GM23248 (cell line): ENCODE data around the gene IBTK. TPM values are rescaled to one million over a fixed set of nuclear protein-coding genes. Genes with fewer than 3 reads are reported as not detected.
"Not testable (repeated sequence)": the region's sequence is repeated elsewhere in the genome, so short reads cannot be mapped to it uniquely, and the experiment has no call there.

ENCODE experiments used
- DNase-seq: peaks from one replicate; pipeline ENCODE4 v3.0.0-alpha.2; 2015
- H2AFZ ChIP-seq: fragments of 200-600 bp; sonication (generic); 2 replicates; pipeline ENCODE4 v1.6.1; 2016; ENCODE audit warnings: antibody characterized with exemption
- H3F3A ChIP-seq: fragments of 200-600 bp; sonication (generic); 2 replicates; pipeline ENCODE4 v1.6.1; 2016; ENCODE audit warnings: mild to moderate bottlenecking, antibody characterized with exemption, mixed run types; ENCODE audit not compliant: insufficient read depth
- H3K27ac ChIP-seq: fragments of 200-600 bp; sonication (generic); 2 replicates; pipeline ENCODE4 v1.5.1; 2016; ENCODE audit warnings: mild to moderate bottlenecking
- H3K27me3 ChIP-seq: fragments of 200-600 bp; sonication (generic); replicated peaks from 2 replicates; pipeline ENCODE4 v1.6.1; 2016; ENCODE audit warnings: mild to moderate bottlenecking; ENCODE audit not compliant: insufficient read depth
- H3K36me3 ChIP-seq: fragments of 200-600 bp; sonication (generic); 2 replicates; pipeline ENCODE4 v1.6.1; 2016; ENCODE audit warnings: low read depth, mild to moderate bottlenecking
- H3K4me1 ChIP-seq: fragments of 200-600 bp; sonication (generic); 2 replicates; pipeline ENCODE4 v1.6.1; 2016; ENCODE audit warnings: mild to moderate bottlenecking; ENCODE audit not compliant: insufficient read depth
- H3K4me2 ChIP-seq: fragments of 200-600 bp; sonication (generic); one replicate; pipeline ENCODE4 v1.6.1; 2016; ENCODE audit warnings: mild to moderate bottlenecking; ENCODE audit not compliant: unreplicated experiment
- H3K4me3 ChIP-seq: fragments of 200-600 bp; sonication (generic); 2 replicates; pipeline ENCODE4 v1.5.1; 2016; ENCODE audit warnings: mild to moderate bottlenecking
- H3K79me2 ChIP-seq: fragments of 200-600 bp; sonication (generic); 2 replicates; pipeline ENCODE4 v1.6.1; 2016; ENCODE audit warnings: mild to moderate bottlenecking; ENCODE audit not compliant: insufficient read depth
- H3K9ac ChIP-seq: fragments of 200-600 bp; sonication (generic); 2 replicates; pipeline ENCODE4 v1.6.1; 2016; ENCODE audit warnings: mild to moderate bottlenecking
- H3K9me2 ChIP-seq: fragments of 200-600 bp; sonication (generic); 2 replicates; pipeline ENCODE4 v1.6.1; 2016; ENCODE audit warnings: mixed run types, mild to moderate bottlenecking, moderate library complexity; ENCODE audit not compliant: insufficient read depth
- H3K9me3 ChIP-seq: fragments of 200-600 bp; sonication (generic); one replicate; pipeline ENCODE4 v1.6.1; 2017; ENCODE audit warnings: low read depth
- H4K20me1 ChIP-seq: fragments of 200-600 bp; sonication (generic); 2 replicates; pipeline ENCODE4 v1.6.0; 2016; ENCODE audit not compliant: insufficient read depth
- EZH2 ChIP-seq: fragments of 200-600 bp; sonication (generic); IDR thresholded peaks from 2 replicates; pipeline ENCODE4 v1.6.1; 2018; ENCODE audit warnings: antibody characterized with exemption, mild to moderate bottlenecking; ENCODE audit not compliant: insufficient read depth, poor library complexity, severe bottlenecking
- EZH2phosphoT487 ChIP-seq: fragments of 200-600 bp; sonication (generic); IDR thresholded peaks from 2 replicates; pipeline ENCODE4 v1.6.1; 2018; ENCODE audit warnings: antibody characterized with exemption, moderate library complexity, mild to moderate bottlenecking, low read depth; ENCODE audit not compliant: insufficient read depth
- WGBS, 2 experiments: methylation state at CpG; one replicate each; pipeline ENCODE4 v1.1.6; 2015 to 2017; ENCODE audit warnings: low lambda C conversion rate in 2 of 2, low coverage in 1 of 2; ENCODE audit errors: missing lambda C conversion rate in 2 of 2; 5-methylcytosine and 5-hydroxymethylcytosine counted together
- in situ Hi-C: fragments of 300-500 bp; cut with MboI; formaldehyde crosslinking; loops from 2 replicates; pipeline ENCODE4 v1.15.0; 2020
- polyA plus RNA-seq: library from polyadenylated mRNA; unstranded; fragments of >200 nt; fragmentation: Nextera tagmentation; extraction: Ambion mirVana; gene quantifications from 2 replicates; pipeline ENCODE4 v1.2.1, GENCODE V29; 2016
- total RNA-seq: library from RNA; depleted of rRNA; stranded (reverse); fragments of >200 nt; shearing (Covaris generic); gene quantifications from 2 replicates; pipeline ENCODE4 v1.2.3, GENCODE V29; 2014; rRNA removed

The IBTK gene, protein sequence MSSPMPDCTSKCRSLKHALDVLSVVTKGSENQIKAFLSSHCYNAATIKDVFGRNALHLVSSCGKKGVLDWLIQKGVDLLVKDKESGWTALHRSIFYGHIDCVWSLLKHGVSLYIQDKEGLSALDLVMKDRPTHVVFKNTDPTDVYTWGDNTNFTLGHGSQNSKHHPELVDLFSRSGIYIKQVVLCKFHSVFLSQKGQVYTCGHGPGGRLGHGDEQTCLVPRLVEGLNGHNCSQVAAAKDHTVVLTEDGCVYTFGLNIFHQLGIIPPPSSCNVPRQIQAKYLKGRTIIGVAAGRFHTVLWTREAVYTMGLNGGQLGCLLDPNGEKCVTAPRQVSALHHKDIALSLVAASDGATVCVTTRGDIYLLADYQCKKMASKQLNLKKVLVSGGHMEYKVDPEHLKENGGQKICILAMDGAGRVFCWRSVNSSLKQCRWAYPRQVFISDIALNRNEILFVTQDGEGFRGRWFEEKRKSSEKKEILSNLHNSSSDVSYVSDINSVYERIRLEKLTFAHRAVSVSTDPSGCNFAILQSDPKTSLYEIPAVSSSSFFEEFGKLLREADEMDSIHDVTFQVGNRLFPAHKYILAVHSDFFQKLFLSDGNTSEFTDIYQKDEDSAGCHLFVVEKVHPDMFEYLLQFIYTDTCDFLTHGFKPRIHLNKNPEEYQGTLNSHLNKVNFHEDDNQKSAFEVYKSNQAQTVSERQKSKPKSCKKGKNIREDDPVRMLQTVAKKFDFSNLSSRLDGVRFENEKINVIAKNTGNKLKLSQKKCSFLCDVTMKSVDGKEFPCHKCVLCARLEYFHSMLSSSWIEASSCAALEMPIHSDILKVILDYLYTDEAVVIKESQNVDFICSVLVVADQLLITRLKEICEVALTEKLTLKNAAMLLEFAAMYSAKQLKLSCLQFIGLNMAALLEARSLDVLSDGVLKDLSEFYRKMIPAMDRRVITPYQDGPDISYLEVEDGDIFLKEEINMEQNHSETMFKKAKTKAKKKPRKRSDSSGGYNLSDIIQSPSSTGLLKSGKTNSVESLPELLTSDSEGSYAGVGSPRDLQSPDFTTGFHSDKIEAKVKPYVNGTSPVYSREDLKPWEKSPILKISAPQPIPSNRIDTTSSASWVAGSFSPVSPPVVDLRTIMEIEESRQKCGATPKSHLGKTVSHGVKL (N-terminal part only)
- 41.9 and 44.5 TPM in 2 replicates for total RNA-seq
- 22.5 and 23.8 TPM in 2 replicates for polyA plus RNA-seq

DNA sequence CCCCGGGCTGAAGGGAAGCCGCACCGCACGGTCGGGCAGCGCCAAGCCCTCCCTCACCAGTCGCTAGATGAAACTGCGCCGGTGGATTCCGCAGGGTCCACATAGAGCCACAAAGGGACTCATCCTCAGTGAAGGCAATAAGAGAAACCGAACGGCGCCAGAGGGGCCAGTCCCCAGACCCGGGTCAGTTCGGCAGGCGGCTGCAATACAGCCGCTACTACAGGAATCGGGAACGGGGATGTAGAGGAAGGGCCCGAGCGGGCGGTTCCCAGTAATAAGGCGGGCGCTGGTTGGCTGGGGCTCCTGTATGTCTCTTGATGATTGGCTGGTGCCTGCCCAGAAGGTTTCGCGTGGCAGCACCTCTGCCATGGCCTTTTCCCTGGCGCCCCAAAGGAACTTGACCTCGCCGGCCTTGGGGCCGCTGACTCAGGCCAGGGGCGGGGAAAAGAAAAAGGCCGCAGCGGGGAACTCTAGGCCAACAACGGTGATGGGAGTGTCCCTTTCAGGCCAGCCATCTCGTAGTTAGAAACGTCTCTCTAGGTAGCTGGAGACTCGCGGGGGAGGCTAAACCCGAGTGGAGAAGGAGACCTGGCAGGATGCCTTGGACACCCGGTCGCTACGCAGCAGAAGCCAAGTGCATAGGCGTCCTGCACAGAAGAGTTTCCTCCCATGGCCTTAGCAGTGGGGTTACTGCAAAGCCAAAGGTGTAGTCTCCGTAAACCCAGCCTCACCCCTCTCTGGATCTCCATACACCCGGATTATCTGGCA lies at the start of gene IBTK:
IBTK (minus strand) TSS at position 240 of the 768 bp plus-strand sequence. CDS start 7,258 bp downstream, outside the sequence.
- no peak for TF ChIP-seq EZH2phosphoT487
- TF ChIP-seq EZH2: no peak
- Histone ChIP-seq H3K27ac (peak within 1 kb of the TSS; percentile 98), H3F3A (no peaks in the 10 kb centered on the region), H3K27me3 (no peaks in the 10 kb centered on the region), H3K36me3 (no peaks in the 10 kb centered on the region), H3K4me2 (peak within 1 kb of the TSS; percentile 90), H3K9me2 (no peaks in the 10 kb centered on the region), H3K9me3 (no peaks in the 10 kb centered on the region), H3K4me3 (peak within 1 kb of the TSS; percentile 94), H3K9ac (peak within 1 kb of the TSS; percentile 99), H2AFZ (peak within 1 kb of the TSS; percentile 89), H3K4me1 (peaks cover 39% of the 10 kb centered on the region), H4K20me1 (0 out of 2 replicates have a peak, but pooled peaks cover 4% of the 10 kb centered on the region), H3K79me2 (peaks cover 48% of the 10 kb centered on the region)
- in situ Hi-C loops: loop anchor here (5.0 to 25.0 kb wide), 2 partner anchors 810 to 940 kb away; partner anchors contain the start of genes PGM3 and RWDD2A
- 2 to 5% methylated on average over 45 of the region's 45 CpGs for WGBS, 2 experiments
- DNase-seq: peak; percentile 97

DNA sequence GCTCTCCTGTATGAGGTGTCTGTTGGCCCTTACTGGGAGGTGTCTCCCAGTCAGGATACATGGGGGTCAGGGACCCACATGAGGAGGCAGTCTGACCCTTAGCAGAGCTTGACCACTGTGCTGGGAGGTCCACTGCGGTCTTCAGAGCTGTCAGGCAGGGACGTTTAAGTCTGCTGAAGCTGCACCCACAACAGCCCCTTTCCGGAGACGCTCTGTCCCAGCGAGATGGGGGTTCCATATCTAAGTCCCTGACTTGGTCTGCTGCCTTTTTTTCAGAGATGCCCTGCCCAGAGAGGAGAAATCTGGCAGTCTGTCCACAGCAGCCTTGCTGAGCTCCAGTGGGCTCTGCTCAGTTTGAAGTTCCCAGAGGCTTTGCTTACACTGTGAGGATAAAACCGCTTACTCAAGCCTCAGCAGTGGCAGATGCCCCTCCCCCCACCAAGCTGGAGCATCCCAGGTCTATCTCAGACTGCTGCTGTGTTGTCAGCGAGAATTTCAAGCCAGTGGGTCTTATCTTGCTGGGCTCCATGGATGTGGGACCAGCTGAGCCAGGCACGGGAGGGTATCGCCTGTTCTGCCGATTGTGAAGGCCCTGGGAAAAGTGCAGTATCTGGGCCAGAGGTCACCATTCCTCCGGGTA lies 36.3 kb upstream of the IBTK start:
- H3K27me3 ChIP-seq: peaks cover 10% of the 10 kb centered on the region
- H3K9me2 ChIP-seq: no peaks in the 10 kb centered on the region
- DNase-seq: no peak
- H3F3A ChIP-seq: no peaks in the 10 kb centered on the region
- no peak overlapping the region for H3K4me2 ChIP-seq
- H4K20me1 ChIP-seq: no peaks in the 10 kb centered on the region
- H2AFZ ChIP-seq: no peak overlapping the region
- H3K79me2 ChIP-seq: no peaks in the 10 kb centered on the region
- no peak overlapping the region for H3K27ac ChIP-seq
- no peaks in the 10 kb centered on the region for H3K9me3 ChIP-seq
- H3K4me1 ChIP-seq: no peaks in the 10 kb centered on the region
- in situ Hi-C loops: no loop called here
- H3K4me3 ChIP-seq: no peak overlapping the region
- no peaks in the 10 kb centered on the region for H3K36me3 ChIP-seq
- TF ChIP-seq EZH2phosphoT487 (no peak), EZH2 (no peak)
- WGBS, 2 experiments: 65 to 67% methylated on average over 11 of the region's 11 CpGs
- no peak overlapping the region for H3K9ac ChIP-seq

DNA sequence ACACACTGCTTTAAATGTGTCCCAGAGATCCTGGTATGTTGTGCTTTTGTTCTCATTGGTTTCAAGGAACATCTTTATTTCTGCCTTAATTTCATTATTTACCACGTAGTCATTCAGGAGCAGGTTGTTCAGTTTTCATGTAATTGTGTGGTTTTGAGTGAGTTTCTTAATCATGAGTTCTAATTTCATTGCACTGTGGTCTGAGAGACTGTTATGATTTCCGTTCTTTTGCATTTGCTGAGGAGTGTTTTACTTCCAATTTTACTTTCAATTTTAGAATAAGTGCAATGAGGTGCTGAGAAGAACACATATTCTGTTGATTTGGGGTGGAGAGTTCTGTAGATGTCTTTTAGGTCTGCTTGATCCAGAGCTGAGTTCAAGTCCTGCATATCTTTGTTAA lies 34.0 kb upstream of the IBTK start:
- DNase-seq, H3K4me3 ChIP-seq, H3K27ac ChIP-seq, H3K4me2 ChIP-seq, H2AFZ ChIP-seq, H3K9me3 ChIP-seq, H3K9ac ChIP-seq, H3K36me3 ChIP-seq, H4K20me1 ChIP-seq, H3K4me1 ChIP-seq, H3K79me2 ChIP-seq, H3K27me3 ChIP-seq, H3K9me2 ChIP-seq, H3F3A ChIP-seq, in situ Hi-C loops: not testable (repeated sequence)
- 52 to 55% methylated on average over 2 of the region's 2 CpGs for WGBS, 2 experiments
